ENCODE results near the gene SSMEM1.
A peak's percentile ranks its signal among the peaks of the same experiment; 100 is the strongest.

The SSMEM1 gene

DNA sequence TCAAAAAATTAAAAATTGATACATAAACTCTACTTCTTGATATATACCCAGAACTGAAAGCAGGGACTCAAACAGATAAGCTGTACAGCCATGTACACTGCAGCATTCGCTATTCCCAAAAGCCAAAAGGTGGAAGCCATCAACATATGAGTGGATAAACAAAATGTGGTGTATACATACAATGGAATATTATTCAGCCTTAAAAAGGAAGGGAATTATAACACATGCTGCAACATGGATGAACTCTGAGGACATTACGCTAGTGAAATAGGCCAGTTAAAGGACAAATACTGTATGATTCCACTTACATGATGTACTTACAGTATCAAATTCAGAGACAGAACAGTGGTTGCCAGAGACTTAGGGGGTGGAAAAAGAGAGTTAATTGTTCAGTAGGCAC is 10.6 kb upstream of the SSMEM1 start:
- Histone ChIP-seq H2AK5ac (ENCODE audit: low read length) (no peak overlapping the region), H3K23ac (ENCODE audit: low read length) (no peak overlapping the region), H3K4me2 (ENCODE audit: low read length) (no peak overlapping the region), H3K4ac (ENCODE audit: low read depth, low read length) (no peak overlapping the region), H3K79me2 (ENCODE audit: control insufficient read depth, insufficient read depth, low read length, poor library complexity) (no peaks in the 10 kb centered on the region), H2AFZ (ENCODE audit: insufficient read depth, low read length, poor library complexity) (no peak overlapping the region), H3K27ac (ENCODE audit: low read depth, low read length) (no peak overlapping the region), H2BK120ac (ENCODE audit: insufficient read depth, low read length, poor library complexity) (no peak overlapping the region), H3K18ac (ENCODE audit: low read length) (no peak overlapping the region), H3K4me3 (ENCODE audit: low read depth, low read length) (no peak overlapping the region), H3K14ac (ENCODE audit: low read length) (no peak overlapping the region), H4K91ac (ENCODE audit: low read depth, low read length) (no peak overlapping the region), H4K12ac (ENCODE audit: low read depth, low read length) (no peak overlapping the region), H3K36me3 (ENCODE audit: control insufficient read depth in 1 of 2, insufficient read depth in 2 of 2, low read length in 2 of 2) (peaks cover 8 to 13% of the 10 kb centered on the region in 2 experiments), H3K79me1 (ENCODE audit: low read length) (no peaks in the 10 kb centered on the region), H3K27me3 (ENCODE audit: insufficient read depth, low read length) (no peaks in the 10 kb centered on the region), H3K4me1 (ENCODE audit: control insufficient read depth in 1 of 2, insufficient read depth in 2 of 2, low read length in 2 of 2) (no peaks in the 10 kb centered on the region), H2BK12ac (ENCODE audit: low read length) (no peak overlapping the region), H2BK5ac (ENCODE audit: low read depth, low read length, poor library complexity) (no peak overlapping the region), H3K9me3 (ENCODE audit: insufficient read depth, low read depth, low read length) (no peaks in the 10 kb centered on the region), H3K9ac (ENCODE audit: low read length) (no peak overlapping the region), H4K8ac (ENCODE audit: low read depth, low read length) (no peak overlapping the region)
- DNase-seq = no peak
- WGBS (ENCODE audit: extremely low coverage, insufficient coverage, insufficient read length) = no CpG with 5 or more reads among the region's 2 CpGs

- Histone ChIP-seq H4K12ac (ENCODE audit: low read depth, low read length) (no peak overlapping the region), H2BK120ac (ENCODE audit: insufficient read depth, low read length, poor library complexity) (no peak overlapping the region), H3K4me1 (ENCODE audit: control insufficient read depth in 1 of 2, insufficient read depth in 2 of 2, low read length in 2 of 2) (no peaks in the 10 kb centered on the region), H3K27ac (ENCODE audit: low read depth, low read length) (no peak overlapping the region), H3K9ac (ENCODE audit: low read length) (no peak overlapping the region), H3K27me3 (ENCODE audit: insufficient read depth, low read length) (no peaks in the 10 kb centered on the region), H3K9me3 (ENCODE audit: insufficient read depth, low read depth, low read length) (no peaks in the 10 kb centered on the region), H3K4me2 (ENCODE audit: low read length) (no peak overlapping the region), H2AK5ac (ENCODE audit: low read length) (no peak overlapping the region), H4K91ac (ENCODE audit: low read depth, low read length) (no peak overlapping the region), H3K4me3 (ENCODE audit: low read depth, low read length) (no peak overlapping the region), H3K23ac (ENCODE audit: low read length) (no peak overlapping the region), H2AFZ (ENCODE audit: insufficient read depth, low read length, poor library complexity) (no peak overlapping the region), H3K36me3 (ENCODE audit: control insufficient read depth in 1 of 2, insufficient read depth in 2 of 2, low read length in 2 of 2) (peaks cover 7 to 9% of the 10 kb centered on the region in 2 experiments), H3K79me1 (ENCODE audit: low read length) (peaks cover 6% of the 10 kb centered on the region), H3K14ac (ENCODE audit: low read length) (no peak overlapping the region), H3K79me2 (ENCODE audit: control insufficient read depth, insufficient read depth, low read length, poor library complexity) (peaks cover 5% of the 10 kb centered on the region), H2BK12ac (ENCODE audit: low read length) (no peak overlapping the region), H3K4ac (ENCODE audit: low read depth, low read length) (no peak overlapping the region), H4K8ac (ENCODE audit: low read depth, low read length) (no peak overlapping the region), H2BK5ac (ENCODE audit: low read depth, low read length, poor library complexity) (no peak overlapping the region), H3K18ac (ENCODE audit: low read length) (no peak overlapping the region)
- no CpG with 5 or more reads among the region's 7 CpGs for WGBS (ENCODE audit: extremely low coverage, insufficient coverage, insufficient read length)
- no peak for DNase-seq
These were observed 5.9 kb upstream of the SSMEM1 start for GRCh38 chr7:130201796-130202195.

DNA sequence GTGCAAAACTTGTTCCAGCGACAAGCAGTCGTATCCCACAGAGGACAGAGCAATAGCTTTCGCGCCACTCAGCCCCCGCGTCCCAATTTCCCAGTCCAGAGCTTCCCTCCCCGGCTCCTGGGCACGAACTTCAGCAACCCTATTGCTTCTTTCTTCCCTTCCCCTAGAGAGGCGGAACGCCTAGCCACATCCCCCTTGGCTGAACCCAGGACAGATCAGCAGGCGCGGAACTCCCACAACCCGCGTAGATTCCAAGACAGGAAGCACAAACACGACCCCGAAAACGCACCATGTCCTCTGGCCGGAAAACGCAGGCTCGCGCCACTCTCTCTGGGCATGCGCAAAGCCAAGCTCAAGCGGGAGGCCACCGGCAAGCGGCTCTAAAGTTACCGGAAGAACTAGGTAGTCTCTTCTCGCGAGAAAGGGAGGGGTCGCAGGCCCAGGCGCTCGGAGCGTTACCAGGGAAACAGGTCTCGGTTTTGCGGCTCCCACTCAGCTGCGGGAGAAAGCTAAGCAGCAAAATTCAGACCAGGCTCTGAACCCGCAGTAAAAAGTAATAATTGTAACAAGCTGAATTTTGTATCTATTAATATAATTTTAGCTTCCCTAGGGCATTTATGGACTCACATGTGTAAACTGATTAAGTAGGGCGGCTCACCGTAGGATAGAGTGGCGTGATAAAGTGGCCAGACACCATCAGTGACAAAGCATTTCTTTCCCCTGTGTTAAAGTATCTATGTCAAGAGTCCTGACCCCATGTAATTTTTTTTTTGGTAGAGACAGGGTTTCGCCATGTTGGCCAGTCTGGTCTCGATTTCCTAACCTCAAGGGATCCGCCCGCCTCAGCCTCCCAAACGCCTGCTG is 2.3 kb upstream of the SSMEM1 start, which contains the start of gene TMEM209:
Gene TMEM209 (minus strand): TSS at position 323 of the 864 bp plus-strand sequence. CDS start 31 bp downstream, at position 292.
- peak within 1 kb of the TSS; percentile 99 for H2BK5ac ChIP-seq (ENCODE audit: low read depth, low read length, poor library complexity)
- no peaks in the 10 kb centered on the region for H3K9me3 ChIP-seq (ENCODE audit: insufficient read depth, low read depth, low read length)
- H4K12ac ChIP-seq (ENCODE audit: low read depth, low read length) = peak within 1 kb of the TSS; percentile 100
- no CpG with 5 or more reads among the region's 44 CpGs for WGBS (ENCODE audit: extremely low coverage, insufficient coverage, insufficient read length)
- no peaks in the 10 kb centered on the region for H3K27me3 ChIP-seq (ENCODE audit: insufficient read depth, low read length)
- peak within 1 kb of the TSS; percentile 8 for H2BK12ac ChIP-seq (ENCODE audit: low read length)
- peak within 1 kb of the TSS; percentile 88 for H2BK120ac ChIP-seq (ENCODE audit: insufficient read depth, low read length, poor library complexity)
- peak; percentile 96 to 100 for DNase-seq
- peak within 1 kb of the TSS; percentile 91 for H3K4me2 ChIP-seq (ENCODE audit: low read length)
- H3K4me3 ChIP-seq (ENCODE audit: low read depth, low read length) = peak within 1 kb of the TSS; percentile 82
- H3K18ac ChIP-seq (ENCODE audit: low read length) = peak within 1 kb of the TSS; percentile 98
- peak within 1 kb of the TSS; percentile 93 for H4K91ac ChIP-seq (ENCODE audit: low read depth, low read length)
- peak within 1 kb of the TSS; percentile 100 for H4K8ac ChIP-seq (ENCODE audit: low read depth, low read length)
- peak within 1 kb of the TSS; percentile 98 for H3K4ac ChIP-seq (ENCODE audit: low read depth, low read length)
- peaks cover 5% of the 10 kb centered on the region for H3K79me2 ChIP-seq (ENCODE audit: control insufficient read depth, insufficient read depth, low read length, poor library complexity)
- peak within 1 kb of the TSS; percentile 98 for H3K27ac ChIP-seq (ENCODE audit: low read depth, low read length)
- peak within 1 kb of the TSS; percentile 71 for H2AK5ac ChIP-seq (ENCODE audit: low read length)
- peaks cover 5% of the 10 kb centered on the region in 2 experiments for H3K36me3 ChIP-seq (ENCODE audit: control insufficient read depth in 1 of 2, insufficient read depth in 2 of 2, low read length in 2 of 2)
- H3K9ac ChIP-seq (ENCODE audit: low read length) = peak within 1 kb of the TSS; percentile 96
- H3K14ac ChIP-seq (ENCODE audit: low read length) = peak within 1 kb of the TSS; percentile 99
- H3K23ac ChIP-seq (ENCODE audit: low read length) = peak within 1 kb of the TSS; percentile 54
- H3K79me1 ChIP-seq (ENCODE audit: low read length) = peaks cover 6% of the 10 kb centered on the region
- no peaks in the 10 kb centered on the region for H3K4me1 ChIP-seq (ENCODE audit: control insufficient read depth in 1 of 2, insufficient read depth in 2 of 2, low read length in 2 of 2)
- H2AFZ ChIP-seq (ENCODE audit: insufficient read depth, low read length, poor library complexity) = peak within 1 kb of the TSS; percentile 100

- no peak overlapping the region for H3K27ac ChIP-seq (ENCODE audit: low read depth, low read length)
- no peak overlapping the region for H3K9ac ChIP-seq (ENCODE audit: low read length)
- H3K4ac ChIP-seq (ENCODE audit: low read depth, low read length) = no peak overlapping the region
- no peak overlapping the region for H3K4me3 ChIP-seq (ENCODE audit: low read depth, low read length)
- no peaks in the 10 kb centered on the region for H3K9me3 ChIP-seq (ENCODE audit: insufficient read depth, low read depth, low read length)
- H3K18ac ChIP-seq (ENCODE audit: low read length) = no peak overlapping the region
- no peak overlapping the region for H3K14ac ChIP-seq (ENCODE audit: low read length)
- H4K12ac ChIP-seq (ENCODE audit: low read depth, low read length) = no peak overlapping the region
- no peaks in the 10 kb centered on the region for H3K27me3 ChIP-seq (ENCODE audit: insufficient read depth, low read length)
- no peak overlapping the region for H3K4me2 ChIP-seq (ENCODE audit: low read length)
- no peak overlapping the region for H2AFZ ChIP-seq (ENCODE audit: insufficient read depth, low read length, poor library complexity)
- peaks cover 6% of the 10 kb centered on the region for H3K79me1 ChIP-seq (ENCODE audit: low read length)
- no peak overlapping the region for H2BK12ac ChIP-seq (ENCODE audit: low read length)
- no peak overlapping the region for H2BK120ac ChIP-seq (ENCODE audit: insufficient read depth, low read length, poor library complexity)
- no peaks in the 10 kb centered on the region for H3K4me1 ChIP-seq (ENCODE audit: control insufficient read depth in 1 of 2, insufficient read depth in 2 of 2, low read length in 2 of 2)
- H3K79me2 ChIP-seq (ENCODE audit: control insufficient read depth, insufficient read depth, low read length, poor library complexity) = peaks cover 5% of the 10 kb centered on the region
- no peak overlapping the region for H2BK5ac ChIP-seq (ENCODE audit: low read depth, low read length, poor library complexity)
- H4K91ac ChIP-seq (ENCODE audit: low read depth, low read length) = no peak overlapping the region
- H3K23ac ChIP-seq (ENCODE audit: low read length) = no peak overlapping the region
- H4K8ac ChIP-seq (ENCODE audit: low read depth, low read length) = no peak overlapping the region
- no CpG with 5 or more reads among the region's 5 CpGs for whole genome bisulfite sequencing (ENCODE audit: extremely low coverage, insufficient coverage, insufficient read length)
- H2AK5ac ChIP-seq (ENCODE audit: low read length) = no peak overlapping the region
- DNase-seq = no peak
- H3K36me3 ChIP-seq (ENCODE audit: control insufficient read depth in 1 of 2, insufficient read depth in 2 of 2, low read length in 2 of 2) = peaks cover 0 to 2% of the 10 kb centered on the region in 2 experiments
These were observed 627 bp upstream of the SSMEM1 start for GRCh38 chr7:130207033-130207432.

Data from trophoblast cell (in vitro differentiated cells and primary cell).